GM19463 (cell line): Measurements from ENCODE around the gene KRT16.
A peak's percentile ranks its signal among the peaks of the same experiment; 100 is the strongest.
"Not testable (repeated sequence)": the region's sequence is repeated elsewhere in the genome, so short reads cannot be mapped to it uniquely, and the experiment has no call there.

ENCODE experiments used
- ATAC-seq: cut with Tn5 transposase; IDR thresholded peaks from one replicate; pipeline ENCODE4 v1.9.1; 2021; ENCODE audit warnings: mild to moderate bottlenecking, moderate library complexity; ENCODE audit not compliant: unreplicated experiment

KRT16 gene

DNA sequence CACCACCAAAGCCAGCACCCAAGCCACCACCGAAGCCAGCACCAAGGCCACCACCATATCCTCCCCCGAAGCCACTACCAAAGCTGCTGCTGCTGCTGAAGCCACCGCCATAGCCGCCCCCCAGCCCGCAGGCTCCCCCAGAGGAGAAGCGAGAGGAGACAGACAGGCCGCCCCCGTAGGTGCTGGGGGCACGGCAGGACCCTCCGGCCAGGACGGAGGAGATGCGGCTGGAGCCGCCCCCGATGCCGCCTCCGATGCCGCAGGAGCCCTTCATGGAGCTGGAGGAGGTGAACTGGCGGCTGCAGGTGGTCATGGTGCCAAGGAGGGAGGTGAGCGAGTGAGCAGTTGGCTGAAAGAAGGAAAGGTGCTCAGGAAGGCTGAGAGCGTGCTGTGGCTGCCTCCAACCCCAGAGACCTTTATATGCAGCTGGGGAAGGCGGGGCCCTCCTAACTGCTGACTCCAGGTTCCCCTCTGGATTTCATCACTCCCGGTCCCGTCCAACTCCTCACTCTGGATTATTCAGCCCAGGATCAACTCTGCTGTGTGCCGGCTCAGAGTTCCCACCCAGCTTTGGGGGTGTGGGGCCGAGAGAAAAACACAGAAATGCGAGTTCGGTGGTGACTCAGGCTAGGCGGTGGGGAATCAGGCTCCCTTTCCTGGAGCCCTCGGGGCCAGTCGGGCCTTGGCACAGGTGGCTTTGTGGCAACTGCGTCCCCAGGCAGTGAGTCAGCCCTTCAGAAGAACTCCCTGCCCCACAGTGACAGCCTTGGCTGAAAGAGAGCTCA, at the start of gene KRT16:
Gene KRT16, minus strand, starts transcription at position 392 of the 785 bp plus-strand sequence. Its CDS starts 79 bp downstream, at position 313.
- ATAC-seq: not testable (repeated sequence)

DNA sequence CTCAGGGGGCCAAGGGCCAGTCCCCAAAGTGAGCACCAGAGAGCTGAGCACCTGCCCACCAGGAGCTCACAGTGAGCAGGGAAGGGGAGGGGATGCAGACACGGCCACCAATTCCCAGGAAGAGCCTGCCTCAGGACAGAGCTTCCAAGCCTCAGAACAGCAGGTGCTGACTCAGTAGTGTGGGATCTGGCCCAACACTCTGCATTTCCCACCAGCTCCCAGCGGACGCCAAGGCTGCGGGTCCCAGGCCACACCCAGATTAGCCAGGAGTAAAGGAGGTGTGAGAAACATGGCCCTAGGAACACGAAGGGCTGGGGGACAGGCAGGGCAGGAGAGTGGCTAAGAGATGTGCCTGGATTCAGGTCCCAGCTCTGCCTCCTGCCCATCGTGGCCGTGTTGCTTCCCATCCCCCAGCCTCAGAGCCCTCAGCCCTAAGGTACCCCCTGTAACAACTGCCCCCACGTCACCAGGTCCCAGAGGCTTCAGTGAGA, 47.7 kb upstream of the KRT16 start:
- ATAC-seq: no peak

DNA sequence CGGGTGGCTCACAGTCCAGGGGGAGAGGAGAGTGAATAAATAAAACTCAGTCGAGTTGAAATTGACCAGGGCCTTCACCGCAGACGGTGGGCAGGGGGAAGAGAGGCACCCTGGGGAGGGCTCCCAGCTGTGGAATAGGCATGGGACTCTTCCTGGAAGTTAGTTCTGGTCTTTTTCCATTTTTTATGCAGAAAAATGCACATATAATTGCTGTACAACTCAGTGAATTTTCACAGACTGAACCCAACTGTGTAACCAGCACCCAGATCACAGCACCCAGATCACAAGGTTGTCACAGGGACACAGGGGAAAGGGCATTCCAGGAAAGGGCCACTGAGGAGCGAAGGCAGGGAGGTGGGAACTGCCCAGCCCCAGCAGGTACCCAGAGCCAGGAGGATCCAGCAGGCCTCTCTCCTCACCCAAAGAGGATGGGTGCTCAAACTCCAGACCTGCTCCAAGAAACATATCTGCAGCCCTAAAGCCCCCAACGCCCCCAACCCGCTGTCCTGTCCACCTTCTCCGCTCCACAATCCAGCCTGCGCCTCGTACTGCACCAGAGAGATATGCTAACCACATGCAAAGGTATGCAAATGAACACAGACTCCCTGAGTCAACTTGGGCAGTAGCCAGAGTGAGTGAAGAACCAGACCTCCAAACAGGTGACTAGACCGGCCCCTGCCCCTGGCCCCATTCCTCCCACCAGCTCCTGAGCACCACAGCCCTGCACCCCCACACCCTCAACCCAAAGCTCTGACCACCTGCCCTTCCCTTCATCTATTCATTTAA, 47.1 kb upstream of the KRT16 start:
- no peak for ATAC-seq

DNA sequence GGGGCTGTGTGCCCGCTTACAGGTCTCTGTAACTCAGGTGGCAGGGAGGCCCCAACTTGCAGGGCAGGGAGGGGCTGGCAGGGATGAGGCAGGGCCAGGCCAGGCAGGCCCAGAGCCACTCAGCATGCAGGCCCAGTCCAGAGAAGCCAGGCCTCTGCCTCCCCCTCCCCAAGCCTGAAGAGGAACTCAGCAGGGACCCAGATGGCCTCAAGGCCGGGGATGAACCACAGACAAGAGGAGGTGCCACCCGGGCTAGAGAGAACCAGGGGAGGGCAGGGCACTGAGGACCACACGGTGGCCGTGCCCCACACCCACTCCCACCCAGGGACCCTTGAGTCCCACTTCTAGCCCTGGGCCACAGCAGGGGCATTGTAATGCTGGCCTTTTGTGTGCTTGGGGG, 46.3 kb upstream of the KRT16 start:
- no peak for ATAC-seq

DNA sequence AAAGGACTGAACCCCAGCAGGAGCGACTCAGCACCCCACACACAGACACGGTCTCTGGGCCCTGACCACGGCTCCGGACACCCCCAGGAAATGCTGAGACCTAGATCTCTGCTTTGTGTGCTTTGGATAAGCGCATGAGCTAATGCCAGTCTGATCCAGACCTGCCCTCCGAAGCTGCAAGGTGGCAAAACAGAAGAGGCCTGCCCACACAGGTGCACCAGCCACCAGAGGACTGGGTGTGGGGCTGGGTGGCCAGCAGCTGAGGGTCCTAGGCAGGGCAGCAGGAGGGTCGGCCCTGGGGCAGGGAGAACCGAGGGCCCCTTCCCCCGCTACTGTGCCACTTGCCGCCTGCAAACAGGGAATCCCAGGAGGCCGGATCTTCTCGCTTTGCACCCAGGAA, 45.4 kb upstream of the KRT16 start:
- no peak for ATAC-seq

DNA sequence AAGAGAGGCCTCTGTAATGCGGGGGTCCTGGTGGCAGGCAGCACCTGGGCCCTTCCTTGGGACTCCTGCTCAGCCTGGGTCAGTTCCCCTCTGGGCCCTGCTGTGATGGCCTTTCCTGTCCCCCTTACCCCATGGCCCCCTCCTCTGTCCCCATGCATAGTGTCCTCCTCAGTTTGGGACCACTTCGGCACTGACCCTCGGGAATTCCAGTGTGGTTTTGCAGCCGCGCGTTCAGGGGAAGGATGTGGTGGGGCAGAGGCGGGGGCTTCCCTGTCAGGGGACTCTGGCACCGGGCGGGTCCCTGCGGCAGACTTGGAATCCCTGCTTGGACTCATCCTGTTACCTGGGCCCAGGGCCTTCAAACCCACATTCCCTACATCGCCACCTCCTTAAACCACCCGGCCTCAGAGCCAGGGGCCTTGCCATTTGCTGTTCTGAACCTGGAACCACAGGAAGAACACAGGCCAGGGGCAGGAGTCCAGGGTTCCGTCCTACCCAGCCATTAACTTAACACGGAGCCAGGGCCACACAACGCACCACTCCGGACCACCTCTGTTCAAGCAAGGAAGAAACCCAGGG, 44.7 kb upstream of the KRT16 start:
- no peak for ATAC-seq

DNA sequence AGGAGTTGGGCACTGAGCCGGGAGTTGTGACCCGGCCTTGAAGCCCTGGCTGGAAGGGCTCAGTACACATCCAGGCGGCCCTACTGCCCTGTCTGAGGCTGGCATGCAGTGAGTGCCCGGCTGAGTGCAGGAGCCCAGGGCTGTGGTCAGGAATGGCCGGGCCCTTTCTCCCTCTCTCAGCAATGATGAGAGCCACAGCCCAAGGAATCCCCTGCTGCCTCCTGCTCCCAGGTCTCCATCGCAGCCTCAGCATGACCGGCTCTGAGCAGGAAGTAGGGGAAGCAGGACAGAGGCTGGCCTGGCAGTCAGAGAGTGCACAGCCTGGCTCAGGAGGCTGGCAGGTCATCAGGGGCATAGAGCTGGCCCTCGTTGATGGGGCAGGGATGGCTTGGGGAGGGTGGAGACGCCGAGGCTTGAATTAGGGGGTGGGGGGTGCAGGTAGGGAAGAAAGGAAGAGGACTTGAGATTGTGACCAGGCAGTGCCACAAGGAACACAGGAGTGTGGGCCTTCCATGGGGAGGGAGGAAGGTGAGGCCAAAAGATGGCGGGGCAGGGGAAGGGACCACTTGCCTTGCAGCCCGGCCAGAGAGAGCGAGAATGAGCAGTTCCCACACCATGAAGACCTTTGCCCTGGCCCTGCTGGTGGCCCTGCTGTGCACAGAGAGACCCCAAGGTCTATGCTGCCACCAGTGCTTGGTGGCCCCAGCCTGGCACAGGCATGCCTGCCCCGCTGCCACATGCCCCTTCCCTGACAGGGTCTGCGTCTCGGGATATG, 43.9 kb upstream of the KRT16 start:
- ATAC-seq: no peak

DNA sequence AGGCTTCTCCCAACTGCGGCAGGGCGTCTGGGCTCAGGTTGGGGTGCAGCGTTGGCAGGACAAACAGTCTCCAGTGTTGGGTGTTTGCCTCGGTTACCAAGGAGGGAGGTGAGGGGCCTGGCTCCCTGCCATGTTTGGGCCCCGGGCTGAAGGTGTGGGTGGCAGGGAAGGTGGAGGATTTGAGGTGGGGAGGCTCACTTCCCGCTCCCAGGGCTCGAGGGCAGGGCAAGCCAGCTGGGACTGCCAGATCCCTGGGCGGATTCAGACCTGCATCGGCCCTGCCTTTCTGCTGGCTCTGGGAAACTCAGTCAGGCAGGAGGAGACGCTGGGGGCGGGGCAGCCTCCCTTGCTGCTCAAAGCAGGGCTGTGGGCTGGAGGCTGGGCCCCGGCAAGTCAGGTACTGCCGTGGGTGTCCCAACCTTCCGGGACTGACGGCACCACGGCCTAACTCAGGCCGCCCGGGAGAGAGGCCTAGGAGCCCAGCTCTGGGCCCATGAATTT, 43.1 kb upstream of the KRT16 start:
- ATAC-seq: no peak

DNA sequence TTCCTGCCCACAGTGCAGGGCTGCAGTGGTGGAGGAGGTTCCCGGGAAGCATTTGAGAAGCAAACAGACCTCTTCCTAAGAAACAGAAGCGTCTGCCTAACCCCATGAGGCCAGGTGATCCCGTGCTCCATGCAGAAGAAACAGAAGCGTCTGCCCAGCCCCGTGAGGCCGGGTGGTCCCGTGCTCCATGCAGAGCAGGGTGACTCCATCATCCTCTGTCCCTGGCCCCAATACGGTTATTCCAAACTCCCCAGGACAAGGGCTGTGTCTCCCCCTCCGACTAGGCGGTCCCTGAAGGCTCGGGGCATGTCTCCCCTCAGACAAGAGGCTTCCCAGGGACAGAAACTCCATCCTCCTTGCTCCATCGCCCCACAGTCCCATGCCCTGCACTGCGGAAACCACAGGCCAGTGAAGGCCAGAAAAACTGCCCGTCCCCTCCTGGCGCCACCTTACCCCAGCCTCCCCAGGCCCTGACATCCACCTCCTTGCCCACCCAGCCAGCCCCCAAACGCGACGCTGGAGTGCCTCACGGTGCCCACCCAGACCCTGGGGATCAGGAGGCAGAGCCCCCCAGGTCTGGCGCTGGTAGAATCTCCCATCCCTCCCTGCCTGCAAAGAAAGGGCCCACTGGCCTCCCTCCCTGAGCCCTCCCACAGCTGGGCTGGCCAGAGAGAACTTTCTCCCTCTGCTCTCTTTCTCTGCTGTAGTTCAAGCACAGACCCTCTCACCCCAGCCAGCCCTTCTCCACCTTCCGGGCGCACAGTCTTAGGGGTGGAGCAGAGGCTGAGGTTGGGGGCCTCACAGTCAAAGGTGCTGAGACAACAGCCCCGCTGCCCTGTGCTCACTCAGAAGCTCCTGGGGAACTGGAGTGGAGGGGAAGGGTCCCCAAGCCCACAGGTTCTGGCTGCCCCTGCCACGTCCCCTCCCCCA, 42.4 kb upstream of the KRT16 start:
- ATAC-seq: no peak

DNA sequence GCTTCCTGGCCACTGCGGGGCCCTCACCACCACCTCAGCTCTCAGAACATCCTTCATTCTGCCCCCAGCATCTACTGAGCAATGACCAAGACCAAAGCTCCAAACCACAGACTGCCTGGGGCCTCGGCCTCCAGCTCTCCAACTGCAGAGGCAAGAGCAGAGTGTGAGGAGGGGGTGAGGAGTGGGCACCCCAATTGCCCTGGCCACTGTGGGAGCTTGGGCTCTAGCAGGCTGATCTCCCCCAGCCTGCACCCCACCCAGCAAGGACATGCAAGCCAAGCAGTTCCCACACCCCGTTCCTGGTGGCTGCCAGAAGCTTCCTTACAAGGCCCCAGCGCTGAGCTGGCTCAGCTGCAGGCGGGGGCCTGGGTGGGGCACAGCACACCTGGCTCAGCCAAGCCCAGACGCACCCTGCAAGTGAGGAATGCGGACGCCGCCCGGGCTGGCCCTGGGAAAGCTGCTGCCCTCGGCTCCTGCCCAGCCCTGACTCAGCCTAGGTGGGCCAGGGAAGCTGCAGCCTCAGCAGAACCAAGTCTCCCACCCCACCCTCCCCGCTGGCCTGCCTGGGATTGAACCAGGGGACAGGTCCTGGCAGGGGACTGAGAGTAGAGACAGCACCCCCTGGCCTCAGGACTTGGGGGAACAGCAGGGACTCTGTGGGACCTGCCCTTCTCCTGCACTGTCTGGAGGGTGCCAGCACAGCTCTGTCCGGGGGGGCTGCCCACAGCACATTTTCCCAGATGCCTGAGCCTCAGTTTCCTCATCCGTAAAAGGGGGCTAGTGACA, 41.5 kb upstream of the KRT16 start:
- no peak for ATAC-seq

DNA sequence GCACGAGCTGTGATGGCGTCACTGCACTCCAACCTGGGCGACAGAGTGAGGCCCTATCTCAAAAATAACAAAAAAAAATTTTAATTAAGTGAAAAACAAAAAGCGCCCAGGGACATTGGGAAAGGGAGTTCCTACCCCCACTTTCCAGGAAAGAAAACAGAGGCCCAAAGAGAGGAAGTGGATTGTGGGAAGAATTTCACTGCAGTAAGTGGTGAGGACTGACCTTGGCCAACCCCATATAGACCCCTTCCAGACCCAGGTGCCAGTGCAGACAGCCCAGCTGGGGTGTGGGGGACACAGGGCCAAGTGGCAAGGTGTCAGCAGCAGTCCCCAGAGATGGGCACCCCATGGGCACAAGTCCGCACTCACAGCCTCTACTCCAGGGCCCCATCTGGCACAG, 40.9 kb upstream of the KRT16 start:
- no peak for ATAC-seq

DNA sequence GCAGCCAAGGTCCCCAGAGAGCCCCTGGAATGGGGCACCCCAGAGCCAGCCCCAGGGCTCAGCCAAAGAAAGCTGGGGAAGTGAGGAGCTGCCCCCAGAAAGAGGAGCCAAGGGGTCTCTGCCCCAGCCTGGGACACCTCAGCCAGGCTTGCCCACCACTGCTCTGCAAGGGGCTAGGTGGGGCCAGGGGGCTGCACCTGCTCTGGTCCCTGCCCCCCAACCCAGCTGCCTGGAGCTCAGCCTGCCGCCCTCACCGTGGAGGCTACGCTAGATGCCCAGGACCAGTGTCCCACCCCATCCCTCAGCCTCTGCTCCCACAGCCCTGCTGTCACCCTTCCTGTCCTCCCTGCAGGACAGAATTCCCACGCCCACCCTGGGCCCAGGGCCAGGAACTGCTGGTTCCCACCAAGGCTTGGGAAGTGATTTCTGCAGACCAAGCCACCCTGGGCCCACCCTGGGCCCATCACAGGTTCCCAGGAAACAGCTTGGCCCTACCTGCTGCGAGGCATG, 39.9 kb upstream of the KRT16 start:
- ATAC-seq: no peak

DNA sequence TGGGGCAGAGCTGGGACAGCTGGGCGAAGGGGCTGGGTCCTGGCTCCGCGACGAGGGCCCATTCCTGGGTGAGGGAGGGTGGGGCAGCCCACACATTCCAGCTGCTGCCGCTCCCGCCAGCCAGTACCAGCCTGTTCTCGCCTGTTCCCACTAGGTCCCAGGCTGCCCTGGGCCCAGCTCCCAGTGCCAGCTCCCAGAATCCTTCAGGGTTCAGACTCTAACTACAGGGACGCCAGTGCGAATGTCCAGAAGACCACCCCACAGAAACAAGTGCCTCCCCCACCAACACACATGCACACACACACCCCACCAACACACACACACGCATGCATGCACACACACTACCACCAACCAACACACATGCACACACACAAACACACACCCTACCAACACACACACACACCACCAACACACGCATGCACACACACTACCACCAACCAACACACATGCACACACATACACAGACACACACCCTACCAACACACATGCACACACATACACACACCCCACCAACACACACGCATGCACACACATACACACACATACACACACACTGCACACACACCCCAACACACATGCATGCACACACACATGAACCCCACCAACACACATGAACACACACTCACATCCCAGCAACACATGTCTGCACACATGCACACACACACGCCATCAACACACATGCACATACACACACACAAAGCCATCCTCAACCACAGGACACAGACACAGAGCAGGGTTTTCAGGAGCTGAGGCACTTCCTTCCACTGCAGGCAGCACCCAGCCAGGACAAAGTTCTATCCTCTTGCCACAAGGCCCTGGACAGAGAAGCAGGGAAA, 39.3 kb upstream of the KRT16 start:
- ATAC-seq: no peak

DNA sequence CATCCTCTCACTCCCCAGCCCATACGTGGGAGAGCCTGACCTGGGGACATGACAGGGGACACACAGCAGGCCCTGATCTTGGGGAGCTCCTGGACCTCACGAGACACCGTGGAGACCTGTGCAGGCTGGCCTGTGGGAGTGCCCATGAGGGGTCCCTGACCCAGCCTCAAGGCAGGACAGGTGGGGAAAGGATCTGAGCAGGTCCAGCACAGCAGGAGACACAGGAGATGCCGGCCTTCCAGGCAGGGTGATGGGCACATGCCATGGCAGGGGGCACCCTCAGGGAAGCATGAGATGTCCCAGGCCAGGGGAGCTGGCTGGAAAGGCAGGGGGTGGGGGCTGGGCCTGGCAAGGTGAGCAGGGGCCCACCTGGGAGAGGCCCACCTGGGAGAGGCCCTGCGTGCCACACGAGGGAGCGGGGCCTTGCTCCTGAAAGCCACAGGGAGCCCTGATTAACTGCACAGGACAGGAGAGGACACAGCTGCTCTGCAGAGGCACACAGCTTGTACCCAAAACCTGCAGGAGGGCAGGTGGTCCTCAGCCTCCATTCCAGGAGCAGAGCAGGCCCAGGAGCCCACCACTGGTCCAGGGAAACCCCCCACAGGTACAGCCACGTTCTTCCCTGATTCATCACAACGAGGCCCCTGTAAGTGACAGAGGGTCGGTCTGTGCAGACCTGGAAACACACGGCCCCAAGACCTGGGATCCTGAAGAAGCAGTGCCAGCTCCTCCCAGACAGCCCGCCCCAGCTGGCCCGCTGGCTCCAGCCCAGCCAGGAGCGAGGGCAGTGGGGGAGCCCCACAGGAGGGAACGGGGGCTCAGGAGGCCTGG, 38.4 kb upstream of the KRT16 start:
- ATAC-seq: no peak

DNA sequence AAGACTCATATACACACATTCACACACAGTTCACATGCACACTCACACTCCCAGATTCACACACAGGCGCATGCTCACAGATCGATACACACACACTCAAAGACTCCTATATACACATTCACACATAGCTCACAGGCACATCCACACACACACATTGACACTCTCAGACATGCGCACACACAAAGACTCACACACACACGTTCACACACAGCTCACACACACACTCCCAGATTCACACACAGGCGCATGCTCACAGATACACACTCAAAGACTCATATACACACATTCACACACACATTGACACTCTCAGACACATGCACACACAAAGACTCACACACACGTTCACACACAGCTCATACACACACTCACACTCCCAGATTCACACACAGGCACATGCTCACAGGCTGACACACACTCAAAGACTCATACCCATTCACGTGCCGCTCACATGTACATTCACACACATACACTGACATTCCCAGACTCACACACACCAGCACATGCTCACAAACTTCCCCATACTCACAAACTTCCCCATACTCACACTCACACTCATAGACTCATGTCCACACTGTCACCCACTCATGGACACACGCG, 37.5 kb upstream of the KRT16 start:
- ATAC-seq: no peak

DNA sequence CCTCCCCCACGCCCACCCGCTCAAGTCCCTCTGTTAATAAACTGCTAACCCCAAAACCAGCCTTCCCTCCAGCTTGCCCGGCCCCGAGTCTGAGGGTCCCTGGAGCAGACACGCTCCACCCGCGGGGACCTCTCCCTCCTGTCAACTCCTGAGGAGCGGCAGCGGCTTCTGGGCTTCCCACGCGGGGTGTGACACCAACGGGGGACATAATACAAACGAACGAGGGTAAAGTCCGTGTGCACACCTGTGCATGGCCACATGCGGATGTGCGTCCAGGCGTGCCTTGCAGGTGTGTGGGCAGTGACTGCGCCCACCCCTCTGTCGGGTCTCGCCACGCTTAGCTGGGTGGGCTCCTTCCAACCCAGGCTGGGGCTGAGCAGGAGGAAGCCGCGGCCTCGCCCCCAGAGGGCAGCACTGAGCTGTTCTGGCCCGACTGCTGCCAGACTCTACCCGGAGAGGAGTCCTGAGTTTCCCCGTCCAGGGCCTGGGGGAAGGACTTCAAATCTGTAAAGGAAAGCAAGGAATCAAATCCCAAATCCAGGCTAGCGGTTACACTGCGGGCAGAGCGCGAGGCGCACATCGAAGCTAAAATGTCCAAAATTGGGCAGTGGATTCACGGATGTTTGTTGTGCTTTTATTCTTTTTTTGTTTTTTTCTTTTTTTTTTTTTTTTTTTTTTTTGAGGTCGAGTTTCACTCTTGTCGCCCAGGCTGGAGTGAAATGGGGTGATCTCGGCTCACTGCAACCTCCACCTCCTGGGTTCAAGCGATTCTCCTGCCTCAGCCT, 36.0 kb upstream of the KRT16 start:
- ATAC-seq: peak; percentile 60
